Astrocyte (in vitro differentiated cells and primary cell): ENCODE results near the gene PDK1. TPM values are rescaled to one million over a fixed set of nuclear protein-coding genes. Genes with fewer than 3 reads are reported as not detected.

Experiments used
- DNase-seq: peaks from one replicate; pipeline ENCODE4 v3.0.0-alpha.2; 2010; ENCODE audit warnings: low read depth
- FAIRE-seq: peaks from 2 replicates; lab custom pipeline; 2011; peaks lifted over from hg19 to GRCh38; lab: Jason Lieb, UNC
- H2AFZ ChIP-seq: 2 replicates; pipeline ENCODE4 v1.6.0; 2012; ENCODE audit warnings: low read depth, low read length, inconsistent platforms
- H3K27ac ChIP-seq: 2 replicates; pipeline ENCODE4 v1.5.1; 2011; ENCODE audit warnings: low read depth, low read length, inconsistent platforms
- H3K27me3 ChIP-seq: 2 replicates; pipeline ENCODE4 v1.6.0; 2011; ENCODE audit warnings: low read length, inconsistent platforms; ENCODE audit not compliant: insufficient read depth
- H3K36me3 ChIP-seq: 2 replicates; pipeline ENCODE4 v1.5.1; 2011; ENCODE audit warnings: low read length, inconsistent platforms; ENCODE audit not compliant: insufficient read depth
- H3K4me1 ChIP-seq: 2 replicates; pipeline ENCODE4 v1.5.1; 2011; ENCODE audit warnings: low read length, inconsistent platforms; ENCODE audit not compliant: insufficient read depth
- H3K4me2 ChIP-seq: 2 replicates; pipeline ENCODE4 v1.6.0; 2012; ENCODE audit warnings: low read length, inconsistent platforms
- H3K4me3 ChIP-seq: 2 replicates; pipeline ENCODE4 v1.5.1; 2011; ENCODE audit warnings: low read depth, mild to moderate bottlenecking, low read length, inconsistent platforms; ENCODE audit not compliant: insufficient read depth
- H3K79me2 ChIP-seq: 2 replicates; pipeline ENCODE4 v1.6.0; 2012; ENCODE audit warnings: mild to moderate bottlenecking, low read length, inconsistent platforms; ENCODE audit not compliant: insufficient read depth
- H3K9ac ChIP-seq: 2 replicates; pipeline ENCODE4 v1.6.0; 2012; ENCODE audit warnings: mild to moderate bottlenecking, low read length, inconsistent platforms
- H3K9me3 ChIP-seq: 2 replicates; pipeline ENCODE4 v1.5.1; 2012; ENCODE audit warnings: low read depth, mild to moderate bottlenecking, low read length, inconsistent platforms; ENCODE audit not compliant: insufficient read depth
- H4K20me1 ChIP-seq: 2 replicates; pipeline ENCODE4 v1.6.0; 2012; ENCODE audit warnings: low read length, inconsistent platforms; ENCODE audit not compliant: insufficient read depth
- H3K27ac Mint-ChIP-seq: one replicate; pipeline ENCODE4 v1.8.0; 2021; ENCODE audit warnings: mild to moderate bottlenecking, mixed read lengths; ENCODE audit not compliant: unreplicated experiment
- H3K27me3 Mint-ChIP-seq: one replicate; pipeline ENCODE4 v1.8.0; 2021; ENCODE audit warnings: low read depth, mixed read lengths; ENCODE audit not compliant: unreplicated experiment
- H3K36me3 Mint-ChIP-seq: one replicate; pipeline ENCODE4 v1.8.0; 2021; ENCODE audit warnings: low read depth, mixed read lengths; ENCODE audit not compliant: unreplicated experiment
- H3K4me1 Mint-ChIP-seq: one replicate; pipeline ENCODE4 v1.8.0; 2021; ENCODE audit warnings: low read depth, mixed read lengths; ENCODE audit not compliant: unreplicated experiment
- H3K4me3 Mint-ChIP-seq: one replicate; pipeline ENCODE4 v1.8.0; 2021; ENCODE audit warnings: mild to moderate bottlenecking, moderate library complexity, mixed read lengths; ENCODE audit not compliant: unreplicated experiment
- H3K9me3 Mint-ChIP-seq: one replicate; pipeline ENCODE4 v1.8.0; 2021; ENCODE audit warnings: mild to moderate bottlenecking, mixed read lengths; ENCODE audit not compliant: unreplicated experiment
- CTCF ChIP-seq: IDR thresholded peaks from 2 replicates; pipeline ENCODE4 v1.5.1; 2011; ENCODE audit warnings: low read depth, mild to moderate bottlenecking, inconsistent platforms, low read length, moderate library complexity; ENCODE audit not compliant: insufficient read depth
- EZH2 ChIP-seq: IDR thresholded peaks from 2 replicates; pipeline ENCODE4 v1.6.1; 2012; ENCODE audit warnings: mild to moderate bottlenecking, low read length, inconsistent platforms; ENCODE audit not compliant: insufficient read depth
- total RNA-seq: library from RNA; stranded (reverse); gene quantifications from 2 replicates; pipeline ENCODE4 v1.2.1, GENCODE V29; 2021

PDK1 gene
- total RNA-seq, 1 donor from 2014 or later, result 26.0 TPM

GRCh38 chr2:172628085-172628484 lies 72.2 kb downstream of the PDK1 start:
- Histone ChIP-seq H3K4me3 (no peak overlapping the region), H3K9ac (no peak overlapping the region), H3K36me3 (no peaks in the 10 kb centered on the region), H3K79me2 (no peaks in the 10 kb centered on the region), H3K27me3 (no peaks in the 10 kb centered on the region), H4K20me1 (no peaks in the 10 kb centered on the region), H3K4me2 (no peak overlapping the region), H2AFZ (no peak overlapping the region), H3K4me1 (no peaks in the 10 kb centered on the region), H3K27ac (no peak overlapping the region), H3K9me3 (peaks cover 5% of the 10 kb centered on the region)
- no peak for DNase-seq
- Mint-ChIP-seq H3K4me3 (no peak overlapping the region), H3K9me3 (peaks cover 12% of the 10 kb centered on the region), H3K36me3 (peaks cover 10% of the 10 kb centered on the region), H3K4me1 (no peaks in the 10 kb centered on the region), H3K27ac (no peak overlapping the region), H3K27me3 (no peaks in the 10 kb centered on the region)
- no peak for FAIRE-seq
- no peak for TF ChIP-seq CTCF
- TF ChIP-seq EZH2, result no peak

GRCh38 chr2:172629586-172629985 lies 73.7 kb downstream of the PDK1 start:
- no peak for FAIRE-seq
- no peak overlapping the region for H3K27ac Mint-ChIP-seq
- no peaks in the 10 kb centered on the region for H3K4me1 Mint-ChIP-seq

More at GRCh38 chr2:172629586-172629985, 73.7 kb downstream of the PDK1 start:
- Histone ChIP-seq H3K27ac (no peak overlapping the region), H2AFZ (no peak overlapping the region), H3K27me3 (no peaks in the 10 kb centered on the region), H3K4me1 (no peaks in the 10 kb centered on the region), H3K9ac (no peak overlapping the region), H3K9me3 (no peaks in the 10 kb centered on the region), H3K4me3 (no peak overlapping the region), H3K4me2 (no peak overlapping the region), H3K79me2 (no peaks in the 10 kb centered on the region), H3K36me3 (no peaks in the 10 kb centered on the region), H4K20me1 (no peaks in the 10 kb centered on the region)
- Mint-ChIP-seq H3K27me3 (no peaks in the 10 kb centered on the region), H3K4me3 (no peak overlapping the region), H3K36me3 (peaks cover 6% of the 10 kb centered on the region), H3K9me3 (peaks cover 2% of the 10 kb centered on the region)
- DNase-seq, result no peak
- TF ChIP-seq CTCF (no peak), EZH2 (no peak)
